Measurements from ENCODE around the gene ZNF850. TPM values are rescaled to one million over a fixed set of nuclear protein-coding genes. Genes with fewer than 3 reads are reported as not detected.

ZNF850 gene
- total RNA-seq (1.2 and 1.8 TPM in 2 replicates), polyA plus RNA-seq (1.4 and 1.6 TPM in 2 replicates), polyA minus RNA-seq (ENCODE audit: low replicate concordance) (0.35 and 0.70 TPM in 2 replicates)
- polyA plus RNA-seq (2012), result 0.54 and 0.93 TPM in 2 replicates

GRCh38 chr19:36772311-36773222, at the start of gene ZNF850:
ZNF850 (minus strand) TSS chr19:36772807; CDS start chr19:36762606, 10,201 bp downstream.
- Histone ChIP-seq H3K4me3 (replicated peaks in 1 of 4; ENCODE audit: control extremely low read depth in 1 of 4, insufficient read depth in 1 of 4, low read depth in 3 of 4, low read length in 4 of 4) (peak within 1 kb of the TSS; percentile 55 to 94 (median 88)), H3K27me3 (ENCODE audit: control insufficient read depth, insufficient read depth, low read length) (no peaks in the 10 kb centered on the region), H2AFZ (ENCODE audit: low read length) (peak within 1 kb of the TSS; percentile 97), H3K9ac (ENCODE audit: insufficient read depth, low read length) (peak within 1 kb of the TSS; percentile 71), H3K27ac (ENCODE audit: insufficient read depth, low read length) (peak within 1 kb of the TSS; percentile 85), H3K9me3 (ENCODE audit: control insufficient read depth, insufficient read depth, low read depth, low read length) (no peaks in the 10 kb centered on the region), H3K36me3 (ENCODE audit: control insufficient read depth, insufficient read depth, low read length) (no peaks in the 10 kb centered on the region), H3K4me1 (ENCODE audit: control insufficient read depth, extremely low read depth, insufficient read depth, low read length) (no peaks in the 10 kb centered on the region), H4K20me1 (ENCODE audit: control insufficient read depth, extremely low read depth, insufficient read depth, low read length) (no peaks in the 10 kb centered on the region), H3K4me2 (ENCODE audit: extremely low read depth, insufficient read depth, low read length) (peak within 1 kb of the TSS; percentile 100), H3K79me2 (ENCODE audit: control insufficient read depth, insufficient read depth, low read length) (peaks cover 6% of the 10 kb centered on the region)
- no peak for TF ChIP-seq CTCF (conservative IDR thresholded peaks at IDR 0.05 in 1 of 2, IDR thresholded peaks at IDR 0.05 in 1 of 2; ENCODE audit: low read depth in 1 of 2, low read length in 2 of 2)
- TF ChIP-seq EZH2 (IDR thresholded peaks at IDR 0.05; ENCODE audit: low read length, missing control alignments), result no peak
- DNase-seq (ENCODE audit: low read depth in 2 of 2), result peak; percentile 94 to 96

GRCh38 chr19:36821758-36822157, 49.2 kb upstream of the ZNF850 start:
- Histone ChIP-seq H3K9me3 (ENCODE audit: control insufficient read depth, insufficient read depth, low read depth, low read length) (peaks cover 6% of the 10 kb centered on the region), H3K4me2 (ENCODE audit: extremely low read depth, insufficient read depth, low read length) (no peak overlapping the region), H2AFZ (ENCODE audit: low read length) (no peak overlapping the region), H4K20me1 (ENCODE audit: control insufficient read depth, extremely low read depth, insufficient read depth, low read length) (no peaks in the 10 kb centered on the region), H3K36me3 (ENCODE audit: control insufficient read depth, insufficient read depth, low read length) (no peaks in the 10 kb centered on the region), H3K4me1 (ENCODE audit: control insufficient read depth, extremely low read depth, insufficient read depth, low read length) (no peaks in the 10 kb centered on the region), H3K79me2 (ENCODE audit: control insufficient read depth, insufficient read depth, low read length) (no peaks in the 10 kb centered on the region), H3K27ac (ENCODE audit: insufficient read depth, low read length) (no peak overlapping the region), H3K4me3 (replicated peaks in 1 of 4; ENCODE audit: control extremely low read depth in 1 of 4, insufficient read depth in 1 of 4, low read depth in 3 of 4, low read length in 4 of 4) (no peak overlapping the region), H3K27me3 (ENCODE audit: control insufficient read depth, insufficient read depth, low read length) (no peaks in the 10 kb centered on the region), H3K9ac (ENCODE audit: insufficient read depth, low read length) (no peak overlapping the region)
- no peak for TF ChIP-seq CTCF (conservative IDR thresholded peaks at IDR 0.05 in 1 of 2, IDR thresholded peaks at IDR 0.05 in 1 of 2; ENCODE audit: low read depth in 1 of 2, low read length in 2 of 2)
- no peak for TF ChIP-seq EZH2 (IDR thresholded peaks at IDR 0.05; ENCODE audit: low read length, missing control alignments)
- no peak for DNase-seq (ENCODE audit: low read depth in 2 of 2)

GRCh38 chr19:36819130-36819630, 46.6 kb upstream of the ZNF850 start:
- Histone ChIP-seq H3K9ac (ENCODE audit: insufficient read depth, low read length) (no peak overlapping the region), H3K79me2 (ENCODE audit: control insufficient read depth, insufficient read depth, low read length) (no peaks in the 10 kb centered on the region), H3K27ac (ENCODE audit: insufficient read depth, low read length) (no peak overlapping the region), H3K27me3 (ENCODE audit: control insufficient read depth, insufficient read depth, low read length) (no peaks in the 10 kb centered on the region), H3K9me3 (ENCODE audit: control insufficient read depth, insufficient read depth, low read depth, low read length) (peaks cover 6% of the 10 kb centered on the region), H3K36me3 (ENCODE audit: control insufficient read depth, insufficient read depth, low read length) (no peaks in the 10 kb centered on the region), H3K4me3 (replicated peaks in 1 of 4; ENCODE audit: control extremely low read depth in 1 of 4, insufficient read depth in 1 of 4, low read depth in 3 of 4, low read length in 4 of 4) (no peak overlapping the region), H3K4me2 (ENCODE audit: extremely low read depth, insufficient read depth, low read length) (no peak overlapping the region), H4K20me1 (ENCODE audit: control insufficient read depth, extremely low read depth, insufficient read depth, low read length) (no peaks in the 10 kb centered on the region), H3K4me1 (ENCODE audit: control insufficient read depth, extremely low read depth, insufficient read depth, low read length) (no peaks in the 10 kb centered on the region), H2AFZ (ENCODE audit: low read length) (no peak overlapping the region)
- TF ChIP-seq EZH2 (IDR thresholded peaks at IDR 0.05; ENCODE audit: low read length, missing control alignments) (no peak), CTCF (conservative IDR thresholded peaks at IDR 0.05 in 1 of 2, IDR thresholded peaks at IDR 0.05 in 1 of 2; ENCODE audit: low read depth in 1 of 2, low read length in 2 of 2) (no peak)
- DNase-seq (ENCODE audit: low read depth in 2 of 2), result peak; percentile 9

Measured in fibroblast of lung (primary cell).